GM12872 (cell line): ENCODE results near the gene ASCL5.

Experiments
- TF ChIP-seq, protein P1 (sequence below): IDR thresholded peaks from 3 replicates; pipeline ENCODE4 v1.5.1; 2011; ENCODE audit warnings: low read depth, mild to moderate bottlenecking, low read length, moderate library complexity; ENCODE audit not compliant: insufficient read depth

ASCL5 gene

DNA sequence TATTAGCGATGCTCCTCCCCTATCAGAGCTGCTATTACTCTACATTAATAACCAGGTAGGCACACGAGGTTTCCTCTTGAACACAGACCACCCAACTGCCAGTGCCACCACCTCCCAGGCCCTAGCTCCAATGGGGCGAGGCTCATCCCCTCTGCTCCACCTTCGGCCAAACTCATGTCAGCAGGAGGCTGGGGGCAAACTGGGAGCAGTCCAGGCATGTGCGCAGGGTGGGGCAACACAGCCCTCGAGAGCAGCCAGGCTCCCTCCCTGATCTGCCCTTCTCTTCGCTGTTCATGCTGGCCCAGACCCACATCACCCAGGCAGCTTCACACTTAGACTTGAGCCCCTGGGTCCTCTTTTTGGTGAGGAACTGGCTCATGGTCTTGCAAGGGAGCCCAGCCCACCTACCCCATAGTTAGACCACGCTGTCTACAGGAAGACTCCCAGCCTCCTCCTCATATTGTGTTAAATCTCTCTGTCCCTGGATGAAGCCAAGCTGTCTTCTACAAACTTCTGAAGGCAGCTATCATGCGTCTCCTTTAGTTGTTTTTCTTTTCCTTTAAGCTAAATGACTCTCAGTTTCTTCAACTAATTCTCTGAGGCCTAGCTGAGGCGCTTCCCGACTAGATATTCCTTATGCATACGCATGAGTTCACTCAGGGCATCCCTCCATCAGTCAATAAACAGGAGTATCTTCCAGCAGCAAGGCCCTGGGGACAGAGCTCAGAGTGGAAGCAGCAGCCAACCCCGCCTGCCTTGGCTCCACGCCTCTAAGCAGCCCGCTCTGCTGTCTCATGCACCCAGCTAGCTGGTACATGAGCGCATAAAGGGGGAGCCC lies 15.2 kb upstream of the ASCL5 start:
- TF ChIP-seq, protein P1, sequence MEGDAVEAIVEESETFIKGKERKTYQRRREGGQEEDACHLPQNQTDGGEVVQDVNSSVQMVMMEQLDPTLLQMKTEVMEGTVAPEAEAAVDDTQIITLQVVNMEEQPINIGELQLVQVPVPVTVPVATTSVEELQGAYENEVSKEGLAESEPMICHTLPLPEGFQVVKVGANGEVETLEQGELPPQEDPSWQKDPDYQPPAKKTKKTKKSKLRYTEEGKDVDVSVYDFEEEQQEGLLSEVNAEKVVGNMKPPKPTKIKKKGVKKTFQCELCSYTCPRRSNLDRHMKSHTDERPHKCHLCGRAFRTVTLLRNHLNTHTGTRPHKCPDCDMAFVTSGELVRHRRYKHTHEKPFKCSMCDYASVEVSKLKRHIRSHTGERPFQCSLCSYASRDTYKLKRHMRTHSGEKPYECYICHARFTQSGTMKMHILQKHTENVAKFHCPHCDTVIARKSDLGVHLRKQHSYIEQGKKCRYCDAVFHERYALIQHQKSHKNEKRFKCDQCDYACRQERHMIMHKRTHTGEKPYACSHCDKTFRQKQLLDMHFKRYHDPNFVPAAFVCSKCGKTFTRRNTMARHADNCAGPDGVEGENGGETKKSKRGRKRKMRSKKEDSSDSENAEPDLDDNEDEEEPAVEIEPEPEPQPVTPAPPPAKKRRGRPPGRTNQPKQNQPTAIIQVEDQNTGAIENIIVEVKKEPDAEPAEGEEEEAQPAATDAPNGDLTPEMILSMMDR: no peak

DNA sequence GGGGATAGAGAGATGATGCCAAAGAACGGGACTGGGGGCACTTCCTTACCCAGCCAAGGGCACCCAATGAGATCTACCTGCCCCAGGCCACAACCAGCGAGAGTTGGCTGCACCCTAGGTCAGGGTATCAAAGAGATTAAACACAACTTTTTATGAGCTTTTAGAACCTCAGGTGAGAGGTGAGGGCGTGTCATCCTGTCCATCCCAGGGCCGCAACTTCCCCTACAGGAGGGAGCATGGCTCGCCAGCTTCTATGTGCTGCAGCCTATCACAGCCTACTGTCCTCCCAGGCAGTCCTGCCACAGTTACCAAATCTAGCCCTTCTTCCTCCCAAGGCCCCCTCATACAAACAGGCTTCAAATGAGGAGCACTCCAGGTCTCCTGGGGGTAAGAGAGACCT lies 14.4 kb upstream of the ASCL5 start:
- TF ChIP-seq, protein P1: no peak

- TF ChIP-seq, protein P1: no peak
Measured at GRCh38 chr1:201140941-201141260, 13.9 kb upstream of the ASCL5 start.

DNA sequence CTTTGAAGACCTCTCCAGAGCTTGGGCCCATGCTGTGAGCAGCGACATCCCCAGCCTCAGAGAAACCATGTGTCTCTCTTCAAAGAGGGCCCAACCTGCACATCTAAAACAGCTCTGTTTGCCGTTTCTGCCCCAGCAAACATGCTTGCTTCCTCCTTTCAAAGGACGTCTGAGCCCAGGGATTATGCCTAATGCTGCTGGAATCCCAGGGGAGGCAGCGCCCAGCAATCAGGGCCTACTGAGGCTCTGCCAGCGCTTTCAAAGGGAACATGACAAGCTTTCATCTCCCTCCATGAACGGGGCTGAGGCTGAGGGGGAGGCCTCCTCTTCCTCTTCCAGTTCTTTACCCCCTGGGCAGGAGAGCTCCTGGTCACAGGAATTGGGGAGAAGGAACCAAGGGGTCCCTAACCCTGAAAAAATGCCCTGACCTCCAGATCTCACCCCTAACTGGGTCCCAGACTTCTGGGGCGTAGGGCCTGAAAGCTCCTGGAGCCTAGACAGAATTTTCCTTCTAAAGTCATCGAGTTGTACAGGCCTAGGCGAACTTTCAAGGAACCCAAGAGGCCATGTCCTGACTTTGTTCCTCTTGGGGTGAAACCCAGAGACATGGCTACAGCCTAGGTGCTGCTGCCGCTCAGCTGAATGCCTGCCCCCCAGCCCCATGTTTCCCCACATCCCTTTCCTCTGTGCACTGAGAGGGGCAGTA lies 13.4 kb upstream of the ASCL5 start:
- TF ChIP-seq, protein P1: no peak

DNA sequence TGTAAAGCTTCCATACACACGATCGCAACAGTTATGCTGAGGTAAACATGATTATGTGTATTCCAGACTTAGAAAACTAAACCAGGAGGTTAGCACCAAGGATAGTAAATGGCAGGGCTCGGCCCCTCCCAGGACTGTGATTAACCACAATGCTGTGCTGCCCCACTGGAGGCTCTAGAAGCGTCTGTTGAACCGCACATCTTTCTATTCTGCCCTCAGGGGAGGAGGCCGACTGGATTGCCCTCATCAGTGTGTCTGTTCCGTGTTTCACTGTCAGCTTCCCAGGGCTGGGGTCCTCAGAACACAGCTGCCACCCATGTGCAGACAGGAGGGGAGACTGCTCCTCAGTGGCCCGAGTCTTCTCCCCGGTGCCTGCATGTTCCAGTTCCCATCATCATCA lies 12.8 kb upstream of the ASCL5 start:
- TF ChIP-seq, protein P1: no peak

GRCh38 chr1:201139306-201139705 lies 12.3 kb upstream of the ASCL5 start:
- TF ChIP-seq, protein P1: no peak

DNA sequence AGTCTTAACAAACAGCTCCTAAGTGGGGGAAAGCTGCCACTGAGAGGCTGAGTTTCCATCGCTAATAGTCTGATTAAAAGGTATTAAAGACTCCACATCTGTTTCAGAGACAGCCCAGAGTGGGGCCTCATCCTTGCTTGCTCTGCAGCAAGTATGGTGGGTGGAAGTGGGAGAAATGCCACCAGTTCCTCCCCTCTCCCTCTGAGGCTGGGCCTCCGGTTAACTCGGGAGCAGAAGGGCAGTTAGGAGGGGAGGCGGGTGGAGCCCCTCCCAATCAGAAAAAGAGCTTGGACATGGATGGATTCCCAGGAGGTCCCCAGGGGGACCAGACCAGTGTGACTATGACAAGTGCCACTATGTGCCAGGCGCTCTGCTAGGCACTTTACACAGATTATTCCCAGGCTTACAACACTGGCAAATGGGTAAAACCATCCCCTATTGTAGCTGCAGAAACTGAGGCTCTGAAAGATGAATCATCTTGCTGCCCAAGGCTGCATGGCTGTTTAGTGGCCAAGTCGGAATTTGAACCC lies 11.4 kb upstream of the ASCL5 start:
- TF ChIP-seq, protein P1: no peak
